ENCODE data around the gene TOPBP1.

TOPBP1 gene

DNA sequence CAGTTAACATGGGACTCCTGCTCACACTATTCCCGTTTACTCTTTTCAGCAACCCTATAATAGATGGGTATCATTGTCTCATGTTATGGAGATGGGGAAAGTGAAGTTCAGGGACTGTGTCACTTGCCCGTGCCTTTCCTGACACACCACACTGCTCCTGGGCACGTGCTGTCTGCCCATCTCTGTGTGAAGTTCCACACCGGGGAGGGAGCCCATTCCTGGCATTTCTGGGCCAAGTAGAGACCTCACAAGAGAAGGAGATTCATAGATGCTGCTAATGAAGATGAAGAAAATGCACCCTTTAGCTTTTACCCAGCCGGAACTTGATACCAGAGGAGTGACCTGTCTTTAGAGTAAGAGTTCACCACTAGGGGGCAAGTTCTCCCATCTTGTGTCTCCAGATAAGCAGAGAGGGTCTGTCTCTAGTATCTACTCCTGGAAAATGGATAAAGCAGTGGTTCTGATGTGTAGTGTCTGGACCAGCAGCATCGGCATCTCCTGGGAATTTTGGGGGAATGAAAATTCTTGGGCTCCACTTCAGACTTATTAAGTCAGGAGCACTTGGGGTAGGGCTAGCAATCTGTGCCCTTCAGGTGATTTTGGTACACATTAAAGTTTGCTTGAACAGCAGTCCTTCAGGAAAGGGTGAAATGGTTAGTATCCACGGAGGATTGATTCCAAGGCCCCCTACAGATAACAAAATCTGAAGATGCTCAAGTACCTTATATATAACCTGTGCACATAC, 2.0 kb upstream of the TOPBP1 start:
- Histone ChIP-seq H3K4me1 (ENCODE audit: low read depth, poor library complexity, severe bottlenecking) (peaks cover 36% of the 10 kb centered on the region), H4K20me1 (ENCODE audit: insufficient read depth) (no peaks in the 10 kb centered on the region), H3K27me3 (ENCODE audit: insufficient read depth, low read depth) (no peaks in the 10 kb centered on the region), H2AFZ (ENCODE audit: low read depth) (0 out of 2 replicates have a peak overlapping the region, but pooled peaks have one; percentile 2), H3K27ac (no peak overlapping the region), H3K9ac (no peak overlapping the region), H3K4me2 (peak overlapping the region; percentile 76; the same call in 1 of the 2 replicates), H3K79me2 (ENCODE audit: insufficient read depth, low read depth) (peaks cover 42% of the 10 kb centered on the region), H3K4me3 (IDR thresholded peaks at IDR 0.05; ENCODE audit: insufficient read depth, low read depth, low read length) (no peak overlapping the region), H3K36me3 (ENCODE audit: insufficient read depth) (peaks cover 1% of the 10 kb centered on the region; the same call in 1 of the 2 replicates)
- TF ChIP-seq, protein P1, sequence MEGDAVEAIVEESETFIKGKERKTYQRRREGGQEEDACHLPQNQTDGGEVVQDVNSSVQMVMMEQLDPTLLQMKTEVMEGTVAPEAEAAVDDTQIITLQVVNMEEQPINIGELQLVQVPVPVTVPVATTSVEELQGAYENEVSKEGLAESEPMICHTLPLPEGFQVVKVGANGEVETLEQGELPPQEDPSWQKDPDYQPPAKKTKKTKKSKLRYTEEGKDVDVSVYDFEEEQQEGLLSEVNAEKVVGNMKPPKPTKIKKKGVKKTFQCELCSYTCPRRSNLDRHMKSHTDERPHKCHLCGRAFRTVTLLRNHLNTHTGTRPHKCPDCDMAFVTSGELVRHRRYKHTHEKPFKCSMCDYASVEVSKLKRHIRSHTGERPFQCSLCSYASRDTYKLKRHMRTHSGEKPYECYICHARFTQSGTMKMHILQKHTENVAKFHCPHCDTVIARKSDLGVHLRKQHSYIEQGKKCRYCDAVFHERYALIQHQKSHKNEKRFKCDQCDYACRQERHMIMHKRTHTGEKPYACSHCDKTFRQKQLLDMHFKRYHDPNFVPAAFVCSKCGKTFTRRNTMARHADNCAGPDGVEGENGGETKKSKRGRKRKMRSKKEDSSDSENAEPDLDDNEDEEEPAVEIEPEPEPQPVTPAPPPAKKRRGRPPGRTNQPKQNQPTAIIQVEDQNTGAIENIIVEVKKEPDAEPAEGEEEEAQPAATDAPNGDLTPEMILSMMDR (conservative IDR thresholded peaks at IDR 0.05; ENCODE audit: low read depth, low read length): peak; percentile 92

DNA sequence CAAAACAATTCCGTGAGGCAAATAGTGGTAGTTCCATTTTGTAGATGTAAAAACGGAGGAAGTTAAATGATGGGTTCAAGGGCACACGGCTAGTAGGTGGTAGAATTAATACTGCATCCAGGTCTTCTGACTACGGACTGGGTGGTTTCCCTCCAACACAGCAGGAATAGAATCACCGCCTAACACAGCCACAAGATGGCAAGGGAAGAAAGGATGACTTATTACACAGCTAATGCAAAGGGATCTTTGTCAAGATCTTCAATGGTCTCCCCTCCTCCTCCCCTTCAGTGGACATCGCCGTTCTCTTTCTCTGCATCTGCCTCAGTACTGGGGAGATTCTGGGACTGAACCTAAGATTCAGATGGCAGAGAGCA, 524 bp upstream of the TOPBP1 start:
- H3K36me3 ChIP-seq (ENCODE audit: insufficient read depth): peaks cover 6% of the 10 kb centered on the region; the same call in 1 of the 2 replicates
- H3K27ac ChIP-seq: peak overlapping the region; percentile 81
- H3K27me3 ChIP-seq (ENCODE audit: insufficient read depth, low read depth): no peaks in the 10 kb centered on the region
- H4K20me1 ChIP-seq (ENCODE audit: insufficient read depth): no peaks in the 10 kb centered on the region
- H3K4me3 ChIP-seq (IDR thresholded peaks at IDR 0.05; ENCODE audit: insufficient read depth, low read depth, low read length): peak overlapping the region; percentile 96
- TF ChIP-seq, protein P1 (conservative IDR thresholded peaks at IDR 0.05; ENCODE audit: low read depth, low read length): peak; percentile 27; the same call in 1 of the 2 replicates
- H3K4me1 ChIP-seq (ENCODE audit: low read depth, poor library complexity, severe bottlenecking): peaks cover 36% of the 10 kb centered on the region
- H3K79me2 ChIP-seq (ENCODE audit: insufficient read depth, low read depth): peaks cover 56% of the 10 kb centered on the region
- H2AFZ ChIP-seq (ENCODE audit: low read depth): peak overlapping the region; percentile 81
- H3K9ac ChIP-seq: peak overlapping the region; percentile 97
- H3K4me2 ChIP-seq: peak overlapping the region; percentile 76

DNA sequence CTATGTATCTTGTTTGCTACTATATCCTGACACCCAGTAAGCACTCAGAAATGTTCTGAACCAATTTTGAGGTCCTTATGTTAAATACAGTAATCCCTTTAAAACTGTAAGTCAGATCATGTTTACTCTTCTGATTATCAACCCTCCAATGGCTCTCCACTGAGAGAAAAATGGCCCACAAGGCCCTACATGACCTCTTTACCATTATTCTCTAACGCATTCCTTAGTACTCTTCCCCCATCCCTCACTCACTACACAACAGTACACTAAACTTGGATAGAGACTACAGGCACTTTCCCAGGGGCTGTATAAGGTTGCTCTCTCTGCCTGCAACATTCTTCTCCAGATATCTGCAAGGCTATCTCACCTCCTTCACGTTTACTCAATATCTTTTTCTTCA, 1.9 kb downstream of the TOPBP1 start:
- Histone ChIP-seq H3K36me3 (ENCODE audit: insufficient read depth) (peaks cover 7% of the 10 kb centered on the region; the same call in 1 of the 2 replicates), H3K79me2 (ENCODE audit: insufficient read depth, low read depth) (peaks cover 56% of the 10 kb centered on the region), H3K4me1 (ENCODE audit: low read depth, poor library complexity, severe bottlenecking) (peaks cover 36% of the 10 kb centered on the region), H3K4me3 (IDR thresholded peaks at IDR 0.05; ENCODE audit: insufficient read depth, low read depth, low read length) (no peak overlapping the region), H2AFZ (ENCODE audit: low read depth) (no peak overlapping the region), H3K9ac (no peak overlapping the region), H3K27ac (no peak overlapping the region), H3K4me2 (peak overlapping the region; percentile 76), H4K20me1 (ENCODE audit: insufficient read depth) (no peaks in the 10 kb centered on the region), H3K27me3 (ENCODE audit: insufficient read depth, low read depth) (no peaks in the 10 kb centered on the region)
- TF ChIP-seq, protein P1 (conservative IDR thresholded peaks at IDR 0.05; ENCODE audit: low read depth, low read length): no peak

DNA sequence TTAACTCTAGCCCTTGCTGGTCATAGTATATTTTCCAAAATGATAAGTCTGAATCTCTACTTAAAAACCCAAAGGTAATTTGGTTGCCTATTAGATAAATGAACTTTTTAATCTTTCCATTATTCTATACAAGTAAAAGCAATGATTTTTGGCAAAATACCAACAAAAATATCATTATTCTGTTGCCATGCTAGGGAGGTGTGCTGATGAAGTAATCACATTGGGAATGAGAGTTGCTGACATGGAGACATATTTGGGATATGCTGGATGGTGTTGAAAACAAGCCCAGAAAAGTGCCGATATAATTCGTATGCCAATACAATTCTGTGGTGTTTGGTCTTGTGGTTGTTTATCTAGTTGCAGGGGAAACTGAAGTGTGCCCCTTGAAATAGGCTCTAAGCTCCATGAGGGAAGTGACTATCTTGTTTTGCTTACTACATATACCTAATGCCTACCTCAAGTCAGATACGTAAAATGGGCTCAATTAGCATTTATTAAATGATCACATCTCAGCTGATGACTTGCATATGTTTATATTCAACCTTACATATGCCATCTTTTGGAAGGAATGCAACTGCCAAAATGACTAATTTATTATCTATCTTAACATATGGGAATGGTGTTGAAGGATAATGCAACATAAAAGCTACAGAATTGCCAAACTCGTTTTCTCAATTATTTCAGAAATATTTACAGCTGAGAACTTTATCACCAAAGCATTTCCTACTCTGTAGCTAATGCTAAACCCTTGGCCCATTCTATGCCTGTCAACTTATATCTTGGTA, 5.8 kb downstream of the TOPBP1 start:
- H3K4me1 ChIP-seq (ENCODE audit: low read depth, poor library complexity, severe bottlenecking): peaks cover 29% of the 10 kb centered on the region
- TF ChIP-seq, protein P1 (conservative IDR thresholded peaks at IDR 0.05; ENCODE audit: low read depth, low read length): no peak
- no peak overlapping the region for H3K27ac ChIP-seq
- peaks cover 22% of the 10 kb centered on the region; the same call in 1 of the 2 replicates for H3K36me3 ChIP-seq (ENCODE audit: insufficient read depth)
- no peak overlapping the region for H3K4me2 ChIP-seq
- no peak overlapping the region for H2AFZ ChIP-seq (ENCODE audit: low read depth)
- H3K79me2 ChIP-seq (ENCODE audit: insufficient read depth, low read depth): peaks cover 35% of the 10 kb centered on the region
- no peak overlapping the region for H3K9ac ChIP-seq
- H3K4me3 ChIP-seq (IDR thresholded peaks at IDR 0.05; ENCODE audit: insufficient read depth, low read depth, low read length): no peak overlapping the region
- H3K27me3 ChIP-seq (ENCODE audit: insufficient read depth, low read depth): no peaks in the 10 kb centered on the region
- H4K20me1 ChIP-seq (ENCODE audit: insufficient read depth): no peaks in the 10 kb centered on the region
